Adrenal gland (tissue), 5 donors: Measurements from ENCODE around the gene TSN.

Source experiments
- POLR2A ChIP-seq, 2 donors: fragments of 450-650 bp; IDR thresholded peaks; one replicate each; pipeline ENCODE4 v1.6.1; 2017; ENCODE audit warnings: antibody characterized with exemption in 2 of 2, mild to moderate bottlenecking in 2 of 2, moderate library complexity in 1 of 2
- TF ChIP-seq, protein P1 (sequence below), 6 experiments: fragments of 450-650 bp in 4 of 6; fragments of 200-600 bp in 2 of 6; sonication (generic) in 1 of 6; IDR thresholded peaks; 1 replicate in 5 of 6; 2 replicates in 1 of 6; pipeline versions ENCODE4 v1.5.1 to v1.8.0; 2016 to 2021; ENCODE audit warnings: antibody characterized with exemption in 6 of 6, mild to moderate bottlenecking in 2 of 6, moderate library complexity in 1 of 6
- donor health status: DM: no; HTN: no; CAD: no.

DNA sequence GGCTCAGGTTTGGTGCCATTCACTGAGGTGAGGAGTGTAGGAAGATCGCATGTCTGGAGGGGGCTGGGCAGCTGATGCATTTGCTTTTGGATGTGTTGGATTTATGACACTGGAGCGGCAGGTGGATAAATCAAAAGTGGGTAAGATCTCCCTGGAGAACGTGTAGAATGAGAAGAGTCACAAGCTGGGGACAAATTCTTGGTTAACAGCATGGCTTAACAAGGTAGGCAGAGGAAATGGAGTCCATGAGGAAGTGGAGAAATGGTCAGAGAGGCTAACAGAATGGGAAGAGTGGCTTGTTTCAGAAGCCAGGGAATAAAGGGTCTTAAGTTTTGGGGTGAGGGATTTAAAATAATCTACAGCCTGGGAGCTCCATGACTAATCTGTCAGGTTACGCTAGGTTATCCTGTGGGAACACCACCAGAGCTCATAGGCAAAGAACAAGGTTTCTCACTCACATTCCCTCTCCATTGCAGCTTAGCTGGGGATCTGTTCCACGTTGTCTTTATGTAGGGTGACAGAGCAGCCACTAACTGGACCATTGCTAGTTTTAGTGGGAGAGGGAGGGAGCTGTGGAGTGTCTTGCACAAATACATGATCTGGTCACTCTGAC, 12.8 kb downstream of the TSN start:
- TF ChIP-seq, protein P1, sequence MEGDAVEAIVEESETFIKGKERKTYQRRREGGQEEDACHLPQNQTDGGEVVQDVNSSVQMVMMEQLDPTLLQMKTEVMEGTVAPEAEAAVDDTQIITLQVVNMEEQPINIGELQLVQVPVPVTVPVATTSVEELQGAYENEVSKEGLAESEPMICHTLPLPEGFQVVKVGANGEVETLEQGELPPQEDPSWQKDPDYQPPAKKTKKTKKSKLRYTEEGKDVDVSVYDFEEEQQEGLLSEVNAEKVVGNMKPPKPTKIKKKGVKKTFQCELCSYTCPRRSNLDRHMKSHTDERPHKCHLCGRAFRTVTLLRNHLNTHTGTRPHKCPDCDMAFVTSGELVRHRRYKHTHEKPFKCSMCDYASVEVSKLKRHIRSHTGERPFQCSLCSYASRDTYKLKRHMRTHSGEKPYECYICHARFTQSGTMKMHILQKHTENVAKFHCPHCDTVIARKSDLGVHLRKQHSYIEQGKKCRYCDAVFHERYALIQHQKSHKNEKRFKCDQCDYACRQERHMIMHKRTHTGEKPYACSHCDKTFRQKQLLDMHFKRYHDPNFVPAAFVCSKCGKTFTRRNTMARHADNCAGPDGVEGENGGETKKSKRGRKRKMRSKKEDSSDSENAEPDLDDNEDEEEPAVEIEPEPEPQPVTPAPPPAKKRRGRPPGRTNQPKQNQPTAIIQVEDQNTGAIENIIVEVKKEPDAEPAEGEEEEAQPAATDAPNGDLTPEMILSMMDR (IDR thresholded peaks at IDR 0.05): no peak
- no peak for TF ChIP-seq POLR2A (IDR thresholded peaks at IDR 0.05)
